ENCODE measurements around the gene SFT2D1.

SFT2D1 gene

GRCh38 chr6:166334878-166335277, 7.5 kb downstream of the SFT2D1 start:
- DNase-seq (ENCODE audit: low read depth in 2 of 2), result no peak

- no peak for DNase-seq (ENCODE audit: low read depth in 2 of 2)
These were observed 9.0 kb downstream of the SFT2D1 start for GRCh38 chr6:166333172-166333995.

DNA sequence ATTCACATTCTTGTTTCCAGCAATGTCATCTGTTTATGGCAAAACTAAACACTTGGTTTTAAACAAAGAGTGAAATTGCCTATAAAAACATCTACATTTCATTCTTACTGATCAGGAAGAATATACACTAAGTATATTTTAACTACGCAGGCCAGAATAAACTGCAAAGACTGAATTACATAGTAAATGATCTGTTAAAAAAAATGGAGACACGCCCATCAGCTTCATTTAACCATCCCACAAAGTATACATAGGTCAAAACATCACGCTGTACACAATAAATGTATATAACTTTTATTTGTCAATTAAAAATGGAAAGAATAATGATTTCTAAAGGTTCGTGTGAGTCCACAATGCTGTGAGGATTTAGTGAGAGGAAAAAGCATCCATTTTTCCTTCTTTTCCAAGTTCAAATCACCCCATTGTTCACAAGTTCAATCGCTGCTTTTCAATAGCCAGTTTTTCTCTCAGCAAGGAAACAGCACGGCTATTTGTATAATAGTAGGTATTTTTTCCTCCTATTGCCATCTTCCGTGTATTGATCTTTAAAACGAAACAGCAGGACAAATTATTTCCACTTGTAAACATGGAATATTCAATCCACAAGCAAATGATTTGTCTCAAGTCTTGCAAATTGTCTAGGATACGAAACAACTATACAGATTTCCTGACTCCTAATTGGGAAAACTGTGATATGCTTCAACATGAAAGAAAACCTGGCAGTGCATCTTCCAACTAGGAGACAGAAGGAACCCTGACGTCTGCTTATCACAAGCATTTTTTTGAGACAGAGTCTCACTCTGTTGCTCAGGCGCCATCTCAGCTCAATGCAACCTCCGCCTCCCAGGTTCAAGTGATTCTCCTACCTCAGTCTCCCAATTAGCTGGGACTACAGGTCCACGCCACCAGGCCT, 10.6 kb downstream of the SFT2D1 start:
- no peak for DNase-seq (ENCODE audit: low read depth in 2 of 2)

GRCh38 chr6:166330612-166331011, 11.7 kb downstream of the SFT2D1 start:
- DNase-seq (ENCODE audit: low read depth in 2 of 2), result no peak

DNA sequence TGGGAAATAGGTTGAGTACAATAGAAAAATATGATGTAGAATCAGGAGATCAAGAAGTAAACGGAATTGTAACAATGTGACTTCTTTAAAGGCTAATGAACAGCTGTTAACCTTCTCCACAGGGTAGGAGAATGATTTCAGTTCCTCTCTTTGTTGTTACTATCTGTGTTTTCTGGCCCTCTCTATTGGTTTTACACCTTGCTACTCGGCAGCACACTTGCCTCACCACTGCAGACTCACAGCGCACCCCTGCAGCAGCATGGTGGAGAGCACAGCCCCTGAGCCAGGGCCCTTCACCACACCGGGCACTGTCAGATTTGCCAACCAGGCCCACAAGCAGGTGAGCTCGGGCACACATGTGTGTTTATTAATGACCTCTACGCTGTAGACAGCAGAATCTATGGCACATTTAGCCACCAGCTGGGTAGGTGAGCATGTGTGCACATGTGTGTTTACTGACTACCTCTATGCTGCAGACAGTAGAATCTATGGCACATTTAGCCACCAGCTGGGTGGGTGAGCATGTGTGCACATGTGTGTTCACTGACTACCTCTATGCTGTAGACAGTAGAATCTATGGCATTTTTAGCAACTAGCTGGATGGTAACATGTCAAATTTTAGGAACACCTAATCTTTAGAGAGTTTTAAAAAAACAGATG, 16.8 kb downstream of the SFT2D1 start:
- no peak for DNase-seq (ENCODE audit: low read depth in 2 of 2)

DNA sequence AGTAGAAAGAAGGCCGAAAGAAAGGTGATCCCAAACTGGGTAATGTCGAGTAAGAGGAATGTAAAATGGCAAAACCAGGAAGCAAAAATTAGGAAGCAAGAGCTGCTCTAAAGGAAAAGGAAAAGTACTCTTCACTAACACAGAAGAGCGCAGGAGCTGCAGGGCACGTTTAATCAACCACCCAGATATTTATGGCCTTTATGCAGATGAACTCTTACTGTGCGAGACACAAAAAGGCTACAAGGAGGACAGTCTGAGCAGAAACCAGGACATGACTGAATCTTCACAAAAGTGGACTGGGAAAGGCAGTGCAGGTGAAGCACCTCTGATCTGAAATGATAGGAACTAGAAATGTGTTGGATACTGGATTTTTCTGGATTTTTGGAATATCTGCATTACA, 18.9 kb downstream of the SFT2D1 start:
- no peak for DNase-seq (ENCODE audit: low read depth in 2 of 2)

GRCh38 chr6:166318649-166319600, 23.4 kb downstream of the SFT2D1 start:
- no peak for DNase-seq (ENCODE audit: low read depth in 2 of 2)

GRCh38 chr6:166318227-166318626, 24.1 kb downstream of the SFT2D1 start:
- no peak for DNase-seq (ENCODE audit: low read depth in 2 of 2)

- no peak for DNase-seq (ENCODE audit: low read depth in 2 of 2)
These were observed 24.8 kb downstream of the SFT2D1 start for GRCh38 chr6:166317261-166318212.

- DNase-seq (ENCODE audit: low read depth in 2 of 2), result no peak
These were observed 26.9 kb downstream of the SFT2D1 start for GRCh38 chr6:166315436-166315835.

DNA sequence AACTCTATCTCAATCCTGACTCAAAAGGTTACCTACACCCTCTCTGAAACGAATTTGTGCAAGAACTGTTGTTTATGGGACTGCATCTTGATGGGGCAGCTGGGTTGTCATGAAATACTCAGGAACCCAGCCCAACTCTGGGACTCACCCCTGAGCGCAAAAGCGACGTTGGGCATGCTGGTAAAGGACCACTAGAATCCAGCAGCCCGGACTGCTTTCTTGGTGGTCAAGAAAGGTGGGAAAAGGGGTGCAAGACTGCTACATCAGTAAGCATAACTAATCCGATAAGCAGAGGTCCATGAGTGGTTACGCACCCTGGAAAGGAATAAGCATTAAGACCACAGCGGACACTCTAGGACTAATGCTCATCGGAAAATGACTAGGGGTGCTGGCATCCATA, 27.9 kb downstream of the SFT2D1 start:
- DNase-seq (ENCODE audit: low read depth in 2 of 2), result no peak

DNA sequence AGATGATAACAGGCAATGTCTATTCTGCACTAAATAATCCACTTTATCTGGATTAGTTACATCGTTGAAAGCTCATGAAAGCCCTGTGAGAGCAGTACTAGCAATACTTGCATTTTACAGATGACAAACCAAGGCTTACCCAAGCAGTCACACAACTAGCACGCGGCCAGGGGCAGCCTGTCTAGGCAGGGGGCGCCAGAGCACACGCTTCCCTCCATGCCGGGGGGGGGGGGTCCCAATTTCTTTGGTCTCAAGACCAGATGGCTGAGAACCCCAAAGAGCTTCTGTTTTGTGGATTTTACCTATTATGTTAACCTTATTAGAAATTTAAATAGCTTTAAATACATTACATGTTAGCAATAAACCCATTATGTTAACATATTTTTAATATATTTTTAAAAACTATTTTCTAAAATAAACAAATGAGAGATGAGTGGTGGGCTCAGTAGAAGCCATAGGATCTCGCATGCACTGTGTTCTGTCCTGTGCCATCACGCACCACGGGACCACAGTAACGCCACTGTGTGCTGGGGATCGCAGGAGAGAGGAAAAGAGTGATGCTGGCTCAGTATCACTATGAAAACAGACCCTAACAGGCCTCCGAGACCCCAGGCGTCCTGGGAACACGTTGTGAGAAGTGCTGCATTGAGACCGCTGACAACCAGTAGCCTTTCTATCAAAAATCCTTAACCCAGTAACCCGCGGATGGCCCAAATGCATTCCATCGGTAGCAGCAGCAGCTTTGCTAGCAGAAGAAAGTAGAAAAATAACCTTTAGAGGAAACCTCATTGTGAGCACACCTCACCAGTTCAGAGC, 28.9 kb downstream of the SFT2D1 start:
- DNase-seq (ENCODE audit: low read depth in 2 of 2), result peak in 1 of 2 donors; percentile 23

DNA sequence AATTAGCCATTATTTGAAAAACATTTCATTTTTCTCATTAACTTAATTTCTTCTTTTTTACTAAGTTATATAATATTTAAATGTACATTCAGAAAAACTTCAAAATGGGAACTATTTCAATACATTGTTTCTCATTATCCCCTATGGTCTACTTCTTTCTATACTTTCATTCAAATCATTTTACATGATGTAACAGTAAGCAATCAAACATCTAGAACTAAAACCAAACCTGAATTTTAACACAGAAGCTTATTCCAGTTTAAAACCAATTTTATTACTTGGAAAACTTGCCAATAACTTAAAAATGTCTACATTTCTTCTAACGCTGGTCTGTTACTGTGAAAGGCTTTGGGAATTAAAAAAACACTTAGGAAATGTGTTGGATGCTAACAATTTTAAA, 29.5 kb downstream of the SFT2D1 start:
- no peak for DNase-seq (ENCODE audit: low read depth in 2 of 2)

GRCh38 chr6:166310634-166311033, 31.7 kb downstream of the SFT2D1 start:
- DNase-seq (ENCODE audit: low read depth in 2 of 2), result no peak

- no peak for DNase-seq (ENCODE audit: low read depth in 2 of 2)
These were observed 32.4 kb downstream of the SFT2D1 start for GRCh38 chr6:166309977-166310376.

- no peak for DNase-seq (ENCODE audit: low read depth in 2 of 2)
These were observed 33.4 kb downstream of the SFT2D1 start for GRCh38 chr6:166308769-166309589.

DNA sequence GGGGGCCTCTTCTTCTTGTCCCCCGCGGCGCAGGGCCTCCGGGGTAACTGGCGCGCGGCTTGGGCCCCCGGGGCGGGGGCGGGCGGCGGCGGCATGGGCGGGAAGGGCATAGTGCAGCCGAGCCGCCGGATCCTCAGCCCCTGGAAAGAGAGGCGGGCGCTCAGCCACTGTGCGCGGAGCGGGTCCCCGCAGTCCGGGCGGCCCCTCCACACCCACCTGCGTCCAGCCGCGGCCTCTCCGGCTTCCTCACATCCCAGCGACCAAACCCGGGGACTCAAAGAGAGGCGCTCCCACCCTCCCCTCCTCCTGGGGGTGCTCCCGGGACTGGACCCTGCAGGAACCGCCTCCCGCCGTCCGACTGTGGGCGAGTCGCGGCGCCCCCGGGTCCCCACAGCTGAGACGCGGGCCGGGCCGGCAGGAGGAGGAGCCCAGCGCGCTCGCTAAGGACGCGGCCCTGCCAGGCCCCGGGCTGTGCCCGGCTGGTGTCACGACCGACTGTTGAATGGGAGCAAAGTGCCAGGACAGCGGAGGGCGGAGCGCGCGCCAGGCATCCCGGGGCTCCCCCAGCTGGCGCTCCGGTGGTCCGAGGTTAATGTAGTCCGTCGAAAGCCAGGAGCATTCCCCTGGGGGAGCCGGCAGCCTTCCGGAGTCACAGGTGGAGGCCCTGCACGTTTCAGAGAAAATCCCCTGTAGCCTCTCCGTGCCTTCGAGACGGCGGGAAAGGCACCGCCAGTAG, 34.1 kb downstream of the SFT2D1 start, which contains the start of gene PRR18:
Gene PRR18, minus strand, starts transcription at position 360 of the 736 bp plus-strand sequence. Its CDS starts 250 bp downstream, at position 110.
- DNase-seq (ENCODE audit: low read depth in 2 of 2), result no peak

Measured in stimulated activated CD8-positive, alpha-beta memory T cell treated with anti-CD3 and anti-CD28 coated beads, Interleukin-15, amount 100 ng/mL, for 4 hours (primary cell).